ENCODE measurements around the gene TMEM170A.
"Not testable (repeated sequence)": the region's sequence is repeated elsewhere in the genome, so short reads cannot be mapped to it uniquely, and the experiment has no call there.

DNA sequence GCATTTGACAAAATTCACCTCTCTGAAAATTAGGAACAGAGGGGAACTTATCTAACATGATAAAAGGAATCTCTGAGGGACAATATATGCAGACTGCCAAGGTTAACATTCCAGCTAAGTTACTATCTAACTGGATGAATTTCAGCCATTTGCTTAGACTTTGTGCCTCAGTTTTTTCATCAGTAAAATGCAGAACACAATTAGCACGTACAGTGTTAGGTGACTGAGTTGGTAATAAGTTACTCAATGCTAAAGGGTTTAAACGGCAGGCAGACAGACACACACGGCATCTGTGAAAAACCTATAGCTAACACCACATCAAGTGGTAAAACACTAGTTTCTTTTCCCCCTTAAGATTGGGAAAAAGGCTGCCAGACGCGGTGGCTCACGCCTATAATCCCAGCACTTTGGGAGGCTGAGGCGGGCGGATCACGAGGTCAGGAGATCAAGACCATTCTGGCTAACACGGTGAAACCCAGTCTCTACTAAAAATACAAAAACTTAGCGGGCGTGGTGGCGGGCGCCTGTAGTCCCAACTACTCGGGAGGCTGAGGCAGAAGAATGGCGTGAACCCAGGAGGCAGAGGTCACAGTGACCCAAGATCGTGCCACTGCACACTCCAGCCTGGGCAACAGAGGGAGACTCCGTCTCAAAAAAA lies 40.3 kb downstream of the TMEM170A start:
- TF ChIP-seq, protein P1, sequence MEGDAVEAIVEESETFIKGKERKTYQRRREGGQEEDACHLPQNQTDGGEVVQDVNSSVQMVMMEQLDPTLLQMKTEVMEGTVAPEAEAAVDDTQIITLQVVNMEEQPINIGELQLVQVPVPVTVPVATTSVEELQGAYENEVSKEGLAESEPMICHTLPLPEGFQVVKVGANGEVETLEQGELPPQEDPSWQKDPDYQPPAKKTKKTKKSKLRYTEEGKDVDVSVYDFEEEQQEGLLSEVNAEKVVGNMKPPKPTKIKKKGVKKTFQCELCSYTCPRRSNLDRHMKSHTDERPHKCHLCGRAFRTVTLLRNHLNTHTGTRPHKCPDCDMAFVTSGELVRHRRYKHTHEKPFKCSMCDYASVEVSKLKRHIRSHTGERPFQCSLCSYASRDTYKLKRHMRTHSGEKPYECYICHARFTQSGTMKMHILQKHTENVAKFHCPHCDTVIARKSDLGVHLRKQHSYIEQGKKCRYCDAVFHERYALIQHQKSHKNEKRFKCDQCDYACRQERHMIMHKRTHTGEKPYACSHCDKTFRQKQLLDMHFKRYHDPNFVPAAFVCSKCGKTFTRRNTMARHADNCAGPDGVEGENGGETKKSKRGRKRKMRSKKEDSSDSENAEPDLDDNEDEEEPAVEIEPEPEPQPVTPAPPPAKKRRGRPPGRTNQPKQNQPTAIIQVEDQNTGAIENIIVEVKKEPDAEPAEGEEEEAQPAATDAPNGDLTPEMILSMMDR (IDR thresholded peaks at IDR 0.05; ENCODE audit: insufficient read depth, low read depth, low read length) = not testable (repeated sequence)
- TF ChIP-seq EZH2 (IDR thresholded peaks at IDR 0.05; ENCODE audit: insufficient read depth, low read length) = not testable (repeated sequence)
